GM12891 (cell line): ENCODE measurements around the gene CLIC1.

Source experiments
- POLR2A ChIP-seq: IDR thresholded peaks from 2 replicates; pipeline ENCODE4 v1.6.1; 2011; ENCODE audit warnings: low read depth, low read length, control low read depth
- POLR2AphosphoS5 ChIP-seq: IDR thresholded peaks from 2 replicates; pipeline ENCODE4 v1.6.1; 2011; ENCODE audit warnings: low read depth, low read length, control low read depth
- SPI1 ChIP-seq: IDR thresholded peaks from 2 replicates; pipeline ENCODE4 v1.6.1; 2011; ENCODE audit warnings: low read depth, low read length, control low read depth
- TAF1 ChIP-seq: IDR thresholded peaks from 2 replicates; pipeline ENCODE4 v1.6.1; 2011; ENCODE audit warnings: low read depth, low read length, control low read depth

- TF ChIP-seq SPI1: no peak
- no peak for TF ChIP-seq POLR2A
- no peak for TF ChIP-seq POLR2AphosphoS5
- no peak for TF ChIP-seq TAF1
Observed at GRCh38 chr6:31689249-31690110, 46.9 kb downstream of the CLIC1 start.
